PC-9 (cell line): ENCODE results near the gene WDR7. TPM values are rescaled to one million over a fixed set of nuclear protein-coding genes. Genes with fewer than 3 reads are reported as not detected.

Source experiments
- BruUV-seq: library from RNA; stranded (reverse); fragments of 400-500 nt; replicated peaks from 2 replicates; lab custom pipeline; 2021; lab: Mats Ljungman, UMichigan
- CTCF ChIA-PET: fragments of 300-600 bp; sonication (Branson Sonifier 250); formaldehyde crosslinking; loops from one replicate; lab custom pipeline; 2022; ENCODE audit warnings: antibody characterized with exemption; lab: Charles Lee
- POLR2A ChIA-PET: fragments of 300-600 bp; sonication (Branson Sonifier 250); formaldehyde crosslinking; loops from one replicate; lab custom pipeline; 2022; ENCODE audit warnings: antibody characterized with exemption; ENCODE audit not compliant: unreplicated experiment; lab: Charles Lee
- DNase-seq, 2 experiments: peaks; one replicate each; pipeline versions ENCODE4 v3.0.0 to v3.0.0-alpha.2; 2015 to 2022; ENCODE audit warnings: mixed read lengths in 1 of 2
- H2AFZ ChIP-seq: fragments of 200-600 bp; sonication (generic); 2 replicates; pipeline ENCODE4 v1.8.1; 2017; ENCODE audit warnings: antibody characterized with exemption
- H3F3A ChIP-seq: fragments of 200-600 bp; sonication (generic); 2 replicates; pipeline ENCODE4 v1.8.1; 2017; ENCODE audit warnings: antibody characterized with exemption, mild to moderate bottlenecking, low read depth; ENCODE audit not compliant: insufficient read depth
- H3K27ac ChIP-seq: fragments of 200-600 bp; sonication (generic); 2 replicates; pipeline ENCODE4 v1.6.1; 2016; ENCODE audit warnings: mixed run types
- H3K27me3 ChIP-seq: fragments of 200-600 bp; sonication (generic); 2 replicates; pipeline ENCODE4 v1.6.1; 2016; ENCODE audit warnings: low read depth, mixed run types; ENCODE audit not compliant: insufficient read depth
- H3K36me3 ChIP-seq: fragments of 200-600 bp; sonication (generic); 2 replicates; pipeline ENCODE4 v1.6.1; 2016; ENCODE audit warnings: low read depth, mixed run types
- H3K4me1 ChIP-seq: fragments of 200-600 bp; sonication (generic); replicated peaks from 2 replicates; pipeline ENCODE4 v1.6.1; 2016; ENCODE audit warnings: mixed run types; ENCODE audit not compliant: insufficient read depth
- H3K4me2 ChIP-seq: fragments of 200-600 bp; sonication (generic); 2 replicates; pipeline ENCODE4 v1.6.1; 2017; ENCODE audit warnings: mixed run types
- H3K4me3 ChIP-seq: fragments of 200-600 bp; sonication (generic); 2 replicates; pipeline ENCODE4 v1.6.1; 2016; ENCODE audit warnings: mixed run types
- H3K79me2 ChIP-seq: fragments of 200-600 bp; sonication (generic); 2 replicates; pipeline ENCODE4 v1.6.1; 2017; ENCODE audit warnings: low read depth, mixed run types
- H3K9me2 ChIP-seq: fragments of 200-600 bp; sonication (generic); 2 replicates; pipeline ENCODE4 v1.8.1; 2017; ENCODE audit warnings: mild to moderate bottlenecking; ENCODE audit not compliant: insufficient read depth
- H3K9me3 ChIP-seq: fragments of 200-600 bp; sonication (generic); 2 replicates; pipeline ENCODE4 v1.8.1; 2016; ENCODE audit warnings: low read depth; ENCODE audit not compliant: insufficient read depth
- H4K20me1 ChIP-seq: fragments of 200-600 bp; sonication (generic); 2 replicates; pipeline ENCODE4 v1.8.1; 2017; ENCODE audit not compliant: insufficient read depth
- CTCF ChIP-seq: fragments of 200-600 bp; sonication (generic); conservative IDR thresholded peaks from 2 replicates; pipeline ENCODE4 v1.6.1; 2017; ENCODE audit warnings: mixed run types, antibody characterized with exemption, mild to moderate bottlenecking, moderate library complexity
- EZH2 ChIP-seq: fragments of 200-600 bp; sonication (generic); IDR thresholded peaks from 2 replicates; pipeline ENCODE4 v1.8.0; 2017; ENCODE audit warnings: antibody characterized with exemption, low read depth
- intact Hi-C: fragments of 100-400 bp; cut with micrococcal nuclease; formaldehyde crosslinking; loops from one replicate; pipeline ENCODE4 v1.10.0; 2022; ENCODE audit not compliant: unreplicated experiment
- total RNA-seq: library from RNA; stranded (reverse); gene quantifications from 2 replicates; pipeline ENCODE4 v1.2.3, GENCODE V29; 2021

Gene WDR7
- total RNA-seq, 1 experiment from 2014 or later: 7.7 TPM

GRCh38 chr18:57063601-57064103, 412.5 kb downstream of the WDR7 start:
- H3K4me3 ChIP-seq: no peak overlapping the region
- H3F3A ChIP-seq: no peaks in the 10 kb centered on the region
- no TSS peak for BruUV-seq
- CTCF ChIA-PET: no interaction called here
- DNase-seq: no peak
- H3K4me1 ChIP-seq: no peaks in the 10 kb centered on the region
- no peak overlapping the region for H2AFZ ChIP-seq
- TF ChIP-seq EZH2: no peak
- no peak for TF ChIP-seq CTCF
- intact Hi-C loops: no loop called here
- H3K36me3 ChIP-seq: no peaks in the 10 kb centered on the region
- no peaks in the 10 kb centered on the region for H3K9me2 ChIP-seq
- no peaks in the 10 kb centered on the region for H3K9me3 ChIP-seq
- no peak overlapping the region for H3K4me2 ChIP-seq
- H3K27me3 ChIP-seq: no peaks in the 10 kb centered on the region
- no peak overlapping the region for H3K27ac ChIP-seq
- no peaks in the 10 kb centered on the region for H3K79me2 ChIP-seq
- H4K20me1 ChIP-seq: no peaks in the 10 kb centered on the region
- POLR2A ChIA-PET: no interaction called here

- POLR2A ChIA-PET: no interaction called here
- H3K36me3 ChIP-seq: no peaks in the 10 kb centered on the region
- no peaks in the 10 kb centered on the region for H3K9me2 ChIP-seq
- no peaks in the 10 kb centered on the region for H3F3A ChIP-seq
- H3K9me3 ChIP-seq: no peaks in the 10 kb centered on the region
- H3K4me3 ChIP-seq: no peak overlapping the region
- no peaks in the 10 kb centered on the region for H4K20me1 ChIP-seq
- H3K79me2 ChIP-seq: no peaks in the 10 kb centered on the region
- no peak for TF ChIP-seq EZH2
- TF ChIP-seq CTCF: no peak
- CTCF ChIA-PET: no interaction called here
- no TSS peak for BruUV-seq
- DNase-seq: no peak
- intact Hi-C loops: no loop called here
- no peaks in the 10 kb centered on the region for H3K4me1 ChIP-seq
- H3K4me2 ChIP-seq: no peak overlapping the region
- no peaks in the 10 kb centered on the region for H3K27me3 ChIP-seq
- no peak overlapping the region for H3K27ac ChIP-seq
- H2AFZ ChIP-seq: no peak overlapping the region
Observed at GRCh38 chr18:57073501-57074187, 422.5 kb downstream of the WDR7 start.

GRCh38 chr18:57075716-57076400, 424.7 kb downstream of the WDR7 start:
- Histone ChIP-seq H3K9me2 (no peaks in the 10 kb centered on the region), H3K27ac (no peak overlapping the region), H3K4me3 (no peak overlapping the region), H3K79me2 (no peaks in the 10 kb centered on the region), H2AFZ (no peak overlapping the region), H3K27me3 (no peaks in the 10 kb centered on the region), H3K4me2 (no peak overlapping the region), H4K20me1 (no peaks in the 10 kb centered on the region), H3F3A (no peaks in the 10 kb centered on the region), H3K9me3 (no peaks in the 10 kb centered on the region), H3K36me3 (no peaks in the 10 kb centered on the region), H3K4me1 (no peaks in the 10 kb centered on the region)
- BruUV-seq: no TSS peak
- TF ChIP-seq CTCF (no peak), EZH2 (no peak)
- POLR2A ChIA-PET: no interaction called here
- CTCF ChIA-PET: no interaction called here
- no peak for DNase-seq
- intact Hi-C loops: no loop called here
